NCI-H2107 treated with DMSO at 0.1 percent for 48 hours (cell line): Measurements from ENCODE around the gene HSP90AB1.

Experiments
- DNase-seq: peaks from one replicate; lab custom pipeline; 2025; ENCODE audit not compliant: unreplicated experiment; lab: John Stamatoyannopoulos, UW

HSP90AB1 gene

GRCh38 chr6:44254191-44255104 lies 7.5 kb downstream of the HSP90AB1 start:
- no peak for DNase-seq

DNA sequence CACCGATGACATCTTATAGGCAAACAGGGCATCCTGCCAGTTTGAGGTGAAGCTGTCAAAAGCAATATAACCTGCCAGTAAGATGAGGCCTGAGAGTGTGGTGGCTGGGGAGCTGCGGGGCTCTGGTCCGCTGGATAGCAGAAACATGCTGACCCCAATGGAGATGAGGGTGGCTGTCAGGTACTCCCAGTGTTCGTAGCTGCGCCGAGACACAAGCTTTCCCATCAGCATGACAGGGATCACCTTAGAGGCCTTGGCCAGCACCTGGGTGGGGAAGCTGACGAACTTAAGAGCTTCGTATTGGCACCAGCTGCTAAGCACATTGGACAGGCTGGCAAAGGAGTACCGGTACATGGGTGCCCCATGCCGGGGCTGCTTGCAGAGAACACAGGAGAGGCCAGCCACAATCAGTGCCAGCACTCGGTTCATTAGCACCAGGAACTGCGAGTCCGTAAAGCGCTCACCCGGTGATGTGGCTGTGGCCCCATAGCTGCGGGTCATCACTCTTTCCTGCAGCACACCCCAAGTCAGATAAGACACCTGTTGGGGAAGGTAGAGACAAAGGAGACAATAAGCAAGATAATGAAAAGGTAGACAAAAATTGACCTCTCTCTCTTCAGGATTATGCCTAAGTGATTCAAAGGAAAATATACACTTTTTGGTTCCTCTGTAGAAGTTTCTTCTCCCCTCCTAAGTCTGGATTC lies 8.4 kb downstream of the HSP90AB1 start:
- DNase-seq = no peak

- DNase-seq = no peak
Measured at GRCh38 chr6:44255871-44256774, 9.2 kb downstream of the HSP90AB1 start.

DNA sequence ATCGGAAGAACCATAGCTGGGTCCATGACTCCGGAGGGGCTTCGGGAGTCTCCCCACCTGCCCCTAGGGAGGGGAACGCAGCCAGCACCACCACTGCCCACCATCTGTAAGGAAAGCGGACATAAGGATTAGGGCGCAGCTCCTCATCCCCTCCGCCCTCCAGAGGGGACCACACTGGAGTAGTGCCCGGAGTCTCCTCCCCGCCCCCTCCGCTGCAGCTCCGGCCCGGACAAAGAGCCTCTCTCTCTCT lies 9.8 kb downstream of the HSP90AB1 start:
- DNase-seq = no peak

GRCh38 chr6:44257025-44257752 lies 10.3 kb downstream of the HSP90AB1 start, which contains the start of gene SLC35B2:
Gene SLC35B2 (minus strand): TSS chr6:44257528. CDS start chr6:44257410, 118 bp downstream.
- DNase-seq = peak; percentile 19

DNA sequence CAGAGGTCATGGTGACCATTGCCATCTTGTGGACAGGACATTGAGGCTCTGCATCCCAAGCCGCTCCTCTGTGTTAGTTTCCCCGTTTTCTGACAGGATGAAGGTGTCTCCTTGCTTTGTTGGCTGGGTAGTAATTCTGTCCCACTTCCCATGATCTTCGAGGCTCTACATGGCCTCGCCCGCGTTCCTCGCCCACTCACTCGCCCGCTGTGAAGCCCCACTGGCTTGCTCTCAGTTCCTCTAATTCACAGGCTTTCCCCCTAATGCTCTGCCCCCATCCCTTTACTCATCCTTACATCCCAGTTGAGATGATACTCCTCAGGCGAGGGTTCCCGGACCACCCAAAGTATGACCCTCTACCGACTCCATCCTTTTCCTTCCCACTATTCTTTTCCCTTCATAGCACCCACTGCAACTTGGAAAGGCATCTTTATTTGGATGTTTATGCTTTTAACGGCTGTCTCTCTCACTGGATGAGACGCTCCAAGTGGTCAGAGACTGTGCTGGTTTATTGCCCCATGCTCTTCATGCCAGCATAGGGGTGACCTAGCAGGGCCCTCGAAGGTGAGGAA lies 10.9 kb downstream of the HSP90AB1 start:
- no peak for DNase-seq

DNA sequence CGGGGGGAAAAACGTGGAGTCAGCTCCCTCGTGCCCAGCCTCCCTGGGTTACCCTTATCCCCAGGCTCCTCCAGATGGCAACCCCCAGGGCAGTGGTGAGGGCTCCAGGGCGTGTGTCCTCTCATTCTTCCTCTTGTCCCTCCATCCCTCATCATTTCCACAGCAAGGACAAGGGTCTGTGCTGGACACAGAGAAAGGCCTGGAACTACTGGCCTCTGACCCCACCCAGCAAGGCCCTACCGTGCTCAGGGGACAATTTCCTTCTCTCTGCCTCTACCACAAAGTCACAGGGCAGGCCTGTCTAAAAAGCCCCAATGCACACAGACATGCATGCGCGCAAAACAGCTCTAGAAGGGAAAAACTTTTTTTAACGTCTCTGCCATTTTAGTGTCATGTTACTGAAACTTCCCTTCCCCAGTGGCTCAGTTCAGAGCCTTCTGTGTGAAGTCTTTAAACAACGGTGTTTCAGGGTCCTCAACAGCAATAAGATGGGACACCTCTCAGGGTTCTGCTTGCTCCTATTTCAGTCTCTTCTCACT lies 11.5 kb downstream of the HSP90AB1 start:
- no peak for DNase-seq

GRCh38 chr6:44258921-44259320 lies 12.0 kb downstream of the HSP90AB1 start:
- no peak for DNase-seq

- DNase-seq = no peak
Measured at GRCh38 chr6:44260011-44260410, 13.1 kb downstream of the HSP90AB1 start.

GRCh38 chr6:44260451-44261297 lies 13.8 kb downstream of the HSP90AB1 start:
- no peak for DNase-seq

GRCh38 chr6:44261581-44261980 lies 14.7 kb downstream of the HSP90AB1 start:
- DNase-seq = no peak

DNA sequence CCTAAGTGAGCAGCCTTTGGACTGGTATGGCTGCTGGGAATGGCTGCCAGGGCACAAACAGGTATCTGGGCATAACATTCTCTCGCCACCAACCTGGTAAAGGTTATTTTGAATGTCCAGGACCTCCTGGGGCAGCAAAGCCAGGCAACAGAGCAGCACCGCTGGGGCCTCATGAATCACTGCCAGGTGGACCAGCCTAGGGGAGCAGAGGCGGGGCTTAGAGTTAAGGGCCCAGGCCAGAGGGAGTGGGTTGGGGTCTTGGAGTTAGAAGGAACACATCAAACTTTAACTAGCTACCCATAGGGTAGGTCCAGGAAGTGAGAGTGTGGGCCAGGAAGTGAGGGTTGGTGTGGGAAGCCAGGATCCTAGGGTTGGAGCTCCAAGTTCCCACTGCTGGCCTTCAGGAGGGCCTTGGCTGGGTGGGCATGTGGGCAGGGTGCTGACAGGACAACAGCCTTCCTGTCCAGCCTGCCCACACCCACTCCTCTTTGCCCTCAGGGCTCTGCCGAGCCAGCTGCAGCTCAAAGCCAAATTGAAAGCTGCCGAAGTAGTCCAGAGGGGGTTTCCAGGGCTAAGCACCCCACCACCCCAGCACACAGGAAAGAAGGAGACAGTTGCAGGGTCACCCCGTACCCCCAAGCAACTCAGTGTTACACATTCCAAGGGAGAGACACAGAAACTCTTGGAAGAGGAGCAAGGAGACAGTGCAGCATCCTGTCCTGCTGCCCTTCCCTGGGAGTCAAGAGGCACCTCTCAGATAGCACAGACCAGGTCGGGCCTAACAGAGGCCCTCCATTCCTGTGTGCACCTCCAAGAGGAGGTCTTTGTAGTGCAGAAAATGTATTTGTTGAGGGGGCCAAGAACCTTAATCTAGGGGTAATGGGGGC lies 15.8 kb downstream of the HSP90AB1 start:
- DNase-seq = no peak

GRCh38 chr6:44263354-44264100 lies 16.6 kb downstream of the HSP90AB1 start:
- no peak for DNase-seq

DNA sequence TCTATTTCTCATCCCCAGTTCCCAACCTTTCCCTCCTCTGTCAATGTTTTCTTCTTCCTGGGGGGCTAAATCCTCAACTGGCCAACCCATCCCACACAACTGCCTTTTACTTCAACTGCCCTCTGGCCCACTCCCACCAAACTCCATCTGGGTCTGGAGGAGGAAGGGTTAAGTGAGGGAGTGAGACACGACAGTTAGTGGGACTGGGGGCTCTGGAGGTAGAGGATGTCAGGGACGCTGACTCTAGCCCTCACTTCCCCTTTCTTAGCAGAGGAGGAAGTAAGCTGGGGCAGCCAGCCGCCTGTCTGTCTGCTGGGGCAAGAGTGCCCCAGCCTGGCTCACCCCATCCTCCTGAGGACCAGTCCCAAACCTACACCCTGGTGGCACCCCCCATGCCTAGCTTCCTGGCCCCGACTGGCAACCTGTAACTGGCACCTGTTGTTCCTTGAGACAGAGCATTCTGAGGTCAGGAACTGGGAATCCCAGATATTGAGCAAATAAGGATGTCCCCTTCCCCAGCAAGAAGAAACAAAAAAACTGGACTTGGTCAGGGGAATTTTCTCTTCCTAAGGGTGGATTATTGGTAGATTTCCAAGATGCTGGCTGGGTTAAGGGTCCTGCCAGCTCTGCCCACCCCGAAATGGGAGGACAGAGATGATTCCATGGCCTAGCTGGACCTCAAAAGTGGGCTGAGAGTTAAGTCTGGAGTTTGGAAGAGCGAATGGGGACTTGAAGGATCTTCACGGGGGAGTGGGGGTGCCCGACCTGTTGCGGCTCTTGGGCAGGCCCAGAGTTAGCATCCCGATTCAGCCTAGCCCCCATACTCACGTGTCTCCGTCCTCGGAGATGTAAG lies 17.5 kb downstream of the HSP90AB1 start:
- DNase-seq = no peak

- DNase-seq = peak; percentile 31
Measured at GRCh38 chr6:44265007-44265721, 18.3 kb downstream of the HSP90AB1 start, which contains the start of gene NFKBIE. Gene NFKBIE (minus strand): TSS chr6:44265551. CDS start chr6:44265346, 205 bp downstream.

GRCh38 chr6:44265722-44266233 lies 18.9 kb downstream of the HSP90AB1 start:
- no peak for DNase-seq
